Endodermal cell (in vitro differentiated cells): Measurements from ENCODE around the gene PHF12. TPM values are rescaled to one million over a fixed set of nuclear protein-coding genes. Genes with fewer than 3 reads are reported as not detected.

ENCODE experiments used
- DNase-seq: peaks from one replicate; pipeline ENCODE4 v3.0.0-alpha.2; 2017
- H3K27ac ChIP-seq: 2 replicates; pipeline ENCODE4 v1.5.1; 2013; ENCODE audit warnings: mild to moderate bottlenecking, low read depth, low read length, moderate library complexity
- H3K27me3 ChIP-seq: 2 replicates; pipeline ENCODE4 v1.6.1; 2013; ENCODE audit warnings: mild to moderate bottlenecking, low read length, moderate library complexity; ENCODE audit not compliant: insufficient read depth, control insufficient read depth, poor library complexity, severe bottlenecking
- H3K36me3 ChIP-seq: 2 replicates; pipeline ENCODE4 v1.7.0; 2013; ENCODE audit warnings: mild to moderate bottlenecking, low read length, moderate library complexity; ENCODE audit not compliant: control insufficient read depth, insufficient read depth
- H3K4me1 ChIP-seq: one replicate; pipeline ENCODE4 v1.7.0; 2013; ENCODE audit warnings: low read length; ENCODE audit not compliant: control insufficient read depth, insufficient read depth
- H3K4me3 ChIP-seq: 2 replicates; pipeline ENCODE4 v1.5.1; 2013; ENCODE audit warnings: mild to moderate bottlenecking, low read length, moderate library complexity
- H3K9ac ChIP-seq: 2 replicates; pipeline ENCODE4 v1.6.1; 2013; ENCODE audit warnings: mild to moderate bottlenecking, low read length, moderate library complexity; ENCODE audit not compliant: poor library complexity, severe bottlenecking; ENCODE audit errors: extremely low read depth
- H3K9me3 ChIP-seq: 2 replicates; pipeline ENCODE4 v1.6.1; 2013; ENCODE audit warnings: mild to moderate bottlenecking, low read length, moderate library complexity; ENCODE audit not compliant: control insufficient read depth
- H3K27ac Mint-ChIP-seq: 2 replicates; pipeline ENCODE4 v1.8.0; 2020; ENCODE audit warnings: mixed read lengths
- H3K27me3 Mint-ChIP-seq: 2 replicates; pipeline ENCODE4 v1.8.0; 2021; ENCODE audit warnings: mild to moderate bottlenecking, mixed read lengths; ENCODE audit not compliant: insufficient read depth
- H3K36me3 Mint-ChIP-seq: 2 replicates; pipeline ENCODE4 v1.8.0; 2020; ENCODE audit warnings: low read depth, mixed read lengths
- H3K4me1 Mint-ChIP-seq: 2 replicates; pipeline ENCODE4 v1.8.0; 2020; ENCODE audit warnings: mixed read lengths
- H3K4me3 Mint-ChIP-seq: 2 replicates; pipeline ENCODE4 v1.8.0; 2020; ENCODE audit warnings: mild to moderate bottlenecking, moderate library complexity, mixed read lengths
- H3K9me3 Mint-ChIP-seq: 2 replicates; pipeline ENCODE4 v1.8.0; 2020; ENCODE audit warnings: mild to moderate bottlenecking, mixed read lengths
- WGBS, 2 experiments: methylation state at CpG; one replicate each; pipeline versions ENCODE4 v1.1.5 to v1.1.7; 2013; ENCODE audit warnings: missing lambda C conversion rate in 2 of 2, mixed read lengths in 1 of 2; ENCODE audit not compliant: insufficient coverage in 1 of 2, insufficient read length in 1 of 2; 5-methylcytosine and 5-hydroxymethylcytosine counted together
- long read RNA-seq, 4 experiments: library from polyadenylated mRNA in 2 of 4; library from RNA in 1 of 4; library from capped mRNA in 1 of 4; stranded (forward) in 3 of 4; unstranded in 1 of 4; transcript quantifications; one replicate each; pipeline ENCODE4 v2.0.0, GENCODE V29; 2020 to 2021; ENCODE audit warnings: inconsistent platforms in 1 of 4
- polyA plus RNA-seq, 2 experiments: library from polyadenylated mRNA; stranded (reverse); fragments of 50-300 nt; gene quantifications; one replicate each; pipeline ENCODE4 v1.2.3, GENCODE V29; 2013
- total RNA-seq, 2 donors: library from RNA; stranded (reverse); fragmentation: NEBNext Ultra II Directional in 1 of 2; extraction: Animal tissue kit (Norgen Biotek cat#: 25700) in 1 of 2; gene quantifications; 2 replicates in 1 of 2; 3 replicates in 1 of 2; pipeline ENCODE4 v1.2.1, GENCODE V29; 2021
- TF ChIP-seq, protein P1 (sequence below): fragments of 200-600 bp; sonication (generic); conservative IDR thresholded peaks from 2 replicates; pipeline ENCODE4 v1.5.0; 2021; ENCODE audit warnings: antibody characterized with exemption, mild to moderate bottlenecking

PHF12 gene
- total RNA-seq, result 10 to 100 TPM; 60.0 to 61.0 TPM
- polyA plus RNA-seq (2013, experiment 1 of 2), result 41.2 TPM
- 39.4 TPM for polyA plus RNA-seq (2013, experiment 2 of 2)
- long read RNA-seq, experiment 1, full-length matches to known transcripts, result 1 of 17 reads
- long read RNA-seq, experiment 1, partial matches to known transcripts, result 5 of 17 reads
- long read RNA-seq, experiment 1, other reads (novel, unspliced or antisense), result 11 of 17 reads
- long read RNA-seq, experiment 2, full-length matches to known transcripts, result 13 of 26 reads
- long read RNA-seq, experiment 2, partial matches to known transcripts, result 8 of 26 reads
- long read RNA-seq, experiment 2, other reads (novel, unspliced or antisense), result 5 of 26 reads
- long read RNA-seq, experiment 3, partial matches to known transcripts, result 9 of 14 reads
- long read RNA-seq, experiment 3, other reads (novel, unspliced or antisense), result 5 of 14 reads
- long read RNA-seq, experiment 4, partial matches to known transcripts, result 1 of 1 reads
- long read RNA-seq, experiment 4, other reads (novel, unspliced or antisense), result 0 of 1 reads

DNA sequence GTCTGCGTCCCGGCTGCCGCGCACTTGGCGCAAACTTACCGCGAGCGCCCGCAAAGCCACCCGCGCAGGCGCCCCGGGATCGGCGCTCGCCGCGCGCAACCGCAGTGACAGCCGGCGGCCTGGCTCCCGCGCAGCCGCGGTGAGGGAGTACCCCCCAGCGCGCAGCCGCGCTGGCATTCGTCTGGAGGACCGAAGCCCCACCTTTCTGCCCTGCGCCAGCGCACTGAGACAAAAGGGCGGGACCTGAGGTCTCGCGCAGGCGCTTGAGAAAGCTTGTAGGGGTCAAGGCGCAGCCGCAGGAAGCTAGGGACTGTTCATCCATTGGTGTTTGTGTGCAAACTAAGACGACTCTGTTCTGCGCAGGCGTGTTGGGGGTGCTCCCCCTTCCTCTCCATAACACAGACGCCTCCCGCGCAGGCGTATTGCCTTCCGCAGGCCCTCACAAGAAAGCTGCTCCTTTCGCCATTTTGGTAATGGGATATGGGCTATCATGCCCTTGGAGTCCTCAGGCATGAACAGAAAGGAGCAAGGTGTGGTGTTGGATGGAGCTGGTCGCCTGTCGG lies at the start of gene PHF12:
TSS of gene PHF12 (minus strand) at position 91 of the 563 bp plus-strand sequence. CDS start 558 bp downstream, outside the sequence.
- Histone ChIP-seq H3K9ac (peak within 1 kb of the TSS; percentile 75), H3K4me1 (peaks cover 4% of the 10 kb centered on the region), H3K27me3 (no peaks in the 10 kb centered on the region), H3K27ac (peak within 1 kb of the TSS; percentile 87), H3K9me3 (no peaks in the 10 kb centered on the region), H3K4me3 (peak within 1 kb of the TSS; percentile 95), H3K36me3 (no peaks in the 10 kb centered on the region)
- no peak within 1 kb of the TSS for H3K4me3 Mint-ChIP-seq
- peak within 1 kb of the TSS; percentile 91 for H3K27ac Mint-ChIP-seq
- TF ChIP-seq, protein P1, sequence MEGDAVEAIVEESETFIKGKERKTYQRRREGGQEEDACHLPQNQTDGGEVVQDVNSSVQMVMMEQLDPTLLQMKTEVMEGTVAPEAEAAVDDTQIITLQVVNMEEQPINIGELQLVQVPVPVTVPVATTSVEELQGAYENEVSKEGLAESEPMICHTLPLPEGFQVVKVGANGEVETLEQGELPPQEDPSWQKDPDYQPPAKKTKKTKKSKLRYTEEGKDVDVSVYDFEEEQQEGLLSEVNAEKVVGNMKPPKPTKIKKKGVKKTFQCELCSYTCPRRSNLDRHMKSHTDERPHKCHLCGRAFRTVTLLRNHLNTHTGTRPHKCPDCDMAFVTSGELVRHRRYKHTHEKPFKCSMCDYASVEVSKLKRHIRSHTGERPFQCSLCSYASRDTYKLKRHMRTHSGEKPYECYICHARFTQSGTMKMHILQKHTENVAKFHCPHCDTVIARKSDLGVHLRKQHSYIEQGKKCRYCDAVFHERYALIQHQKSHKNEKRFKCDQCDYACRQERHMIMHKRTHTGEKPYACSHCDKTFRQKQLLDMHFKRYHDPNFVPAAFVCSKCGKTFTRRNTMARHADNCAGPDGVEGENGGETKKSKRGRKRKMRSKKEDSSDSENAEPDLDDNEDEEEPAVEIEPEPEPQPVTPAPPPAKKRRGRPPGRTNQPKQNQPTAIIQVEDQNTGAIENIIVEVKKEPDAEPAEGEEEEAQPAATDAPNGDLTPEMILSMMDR, result no peak
- peaks cover 14% of the 10 kb centered on the region for H3K36me3 Mint-ChIP-seq
- H3K9me3 Mint-ChIP-seq, result no peaks in the 10 kb centered on the region
- 0% methylated on average over 25 to 50 of the region's 51 CpGs for WGBS, 2 experiments
- peaks cover 20% of the 10 kb centered on the region for H3K4me1 Mint-ChIP-seq
- H3K27me3 Mint-ChIP-seq, result no peaks in the 10 kb centered on the region
- DNase-seq, result peak; percentile 100

DNA sequence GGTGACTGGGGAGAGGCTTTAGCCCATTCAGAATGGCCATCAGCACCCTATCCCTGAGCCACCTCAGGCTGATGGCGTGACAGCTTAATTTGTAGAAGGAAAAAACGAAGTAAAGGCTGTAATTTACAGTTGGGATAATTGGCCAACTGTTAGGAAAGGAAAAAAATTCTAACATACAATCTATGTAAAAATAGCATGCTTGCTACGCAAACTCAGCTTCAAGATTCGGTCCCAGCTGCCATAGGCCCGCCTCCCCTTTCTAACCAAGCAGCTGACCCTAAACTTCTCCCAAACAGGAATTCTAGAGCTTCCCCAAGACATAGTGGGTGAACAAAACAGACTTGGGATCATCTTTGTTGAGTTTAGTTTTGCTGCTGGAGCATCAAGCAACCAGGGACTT lies 49.7 kb upstream of the PHF12 start:
- WGBS, 2 experiments, result 82 to 95% methylated on average over 3 to 4 of the region's 5 CpGs
- no peak overlapping the region for H3K27ac ChIP-seq
- TF ChIP-seq, protein P1, result no peak
- no peaks in the 10 kb centered on the region for H3K9me3 ChIP-seq
- H3K9ac ChIP-seq, result no peak overlapping the region
- H3K4me1 ChIP-seq, result peaks cover 2% of the 10 kb centered on the region
- H3K36me3 ChIP-seq, result no peaks in the 10 kb centered on the region
- Mint-ChIP-seq H3K9me3 (no peaks in the 10 kb centered on the region), H3K27ac (no peak overlapping the region), H3K4me3 (no peak overlapping the region), H3K27me3 (peaks cover 49% of the 10 kb centered on the region), H3K4me1 (peaks cover 30% of the 10 kb centered on the region), H3K36me3 (no peaks in the 10 kb centered on the region)
- peaks cover 27% of the 10 kb centered on the region for H3K27me3 ChIP-seq
- DNase-seq, result no peak
- H3K4me3 ChIP-seq, result no peak overlapping the region

DNA sequence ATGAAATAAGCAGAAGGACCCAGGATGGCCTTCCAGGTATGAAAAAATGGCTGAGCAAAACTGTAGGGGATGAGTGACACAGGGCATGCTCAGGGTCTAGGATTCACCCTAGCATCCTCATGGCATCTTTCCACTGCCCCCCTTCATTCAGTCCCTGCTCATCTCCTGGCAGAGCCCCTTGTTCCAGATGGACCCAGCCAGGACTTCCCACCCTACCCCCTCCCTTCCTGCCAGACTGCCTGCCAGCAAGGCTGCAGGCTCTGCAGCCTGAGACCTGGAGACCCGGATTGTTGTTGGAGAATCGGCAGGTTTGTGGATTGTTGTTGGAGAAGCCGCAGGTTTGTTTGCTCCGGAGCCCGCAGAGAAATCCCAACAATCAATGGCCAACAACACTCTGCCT lies 47.9 kb upstream of the PHF12 start:
- Mint-ChIP-seq H3K36me3 (no peaks in the 10 kb centered on the region), H3K4me3 (no peak overlapping the region), H3K27me3 (peaks cover 37% of the 10 kb centered on the region), H3K9me3 (no peaks in the 10 kb centered on the region), H3K27ac (no peak overlapping the region), H3K4me1 (peaks cover 28% of the 10 kb centered on the region)
- Histone ChIP-seq H3K9ac (no peak overlapping the region), H3K27me3 (peaks cover 12% of the 10 kb centered on the region), H3K9me3 (no peaks in the 10 kb centered on the region), H3K36me3 (no peaks in the 10 kb centered on the region), H3K4me1 (peaks cover 2% of the 10 kb centered on the region), H3K27ac (no peak overlapping the region), H3K4me3 (no peak overlapping the region)
- DNase-seq, result no peak
- WGBS, 2 experiments, result 68% methylated on average over 2 of the region's 5 CpGs; no CpG with 5 or more reads in 1 of the 2 experiments
- TF ChIP-seq, protein P1, result no peak
